K562 (cell line): ENCODE measurements around the gene MTA2. TPM values are rescaled to one million over a fixed set of nuclear protein-coding genes. Genes with fewer than 3 reads are reported as not detected.

Experiments used
- CCNT2 ChIP-seq: IDR thresholded peaks from 2 replicates; pipeline ENCODE4 v1.6.1; 2011; ENCODE audit warnings: borderline replicate concordance, low read depth, mild to moderate bottlenecking, moderate library complexity, mixed read lengths, low read length; ENCODE audit not compliant: insufficient read length; ENCODE audit errors: extremely low read depth
- DPF2 ChIP-seq: fragments of 450-650 bp; IDR thresholded peaks from 2 replicates; pipeline ENCODE4 v1.6.1; 2016
- FOXP1 ChIP-seq: sonication (generic); formaldehyde crosslinking; IDR thresholded peaks from 2 replicates; pipeline ENCODE4 v1.8.0; 2022; ENCODE audit warnings: mild to moderate bottlenecking, missing genetic modification reagents
- GABPB1 ChIP-seq: sonication (generic); formaldehyde crosslinking; IDR thresholded peaks from 2 replicates; pipeline ENCODE4 v1.8.0; 2022; ENCODE audit warnings: mild to moderate bottlenecking, missing genetic modification reagents
- HDAC1 ChIP-seq, 2 experiments: fragments of 450-650 bp; IDR thresholded peaks; 2 replicates each; pipeline ENCODE4 v1.6.1; 2016 to 2017; ENCODE audit warnings: inconsistent platforms in 1 of 2, mild to moderate bottlenecking in 1 of 2, moderate library complexity in 1 of 2
- IRF1 ChIP-seq: sonication (generic); formaldehyde crosslinking; IDR thresholded peaks from 2 replicates; pipeline ENCODE4 v1.8.0; 2022; ENCODE audit warnings: missing genetic modification reagents, mild to moderate bottlenecking, borderline replicate concordance
- MBD1 ChIP-seq: fragments of 250-450 bp; sonication (Bioruptor Pico); IDR thresholded peaks from 2 replicates; pipeline ENCODE4 v1.8.0; 2022; ENCODE audit warnings: inconsistent platforms
- MYC ChIP-seq, 2 experiments: fragments of 250-450 bp in 1 of 2; sonication (Bioruptor Pico) in 1 of 2; IDR thresholded peaks; 2 replicates each; pipeline versions ENCODE4 v1.5.1 to v1.6.1; 2012 to 2021; ENCODE audit warnings: low read depth in 2 of 2, borderline replicate concordance in 1 of 2, improper control_type of control experiment in 1 of 2, low read length in 1 of 2, mild to moderate bottlenecking in 1 of 2, moderate library complexity in 1 of 2
- NCOA4 ChIP-seq: fragments of 450-650 bp; IDR thresholded peaks from 2 replicates; pipeline ENCODE4 v1.6.1; 2018; ENCODE audit warnings: mild to moderate bottlenecking; ENCODE audit not compliant: partially characterized antibody
- NFIX ChIP-seq: fragments of 250-450 bp; sonication (Bioruptor Pico); IDR thresholded peaks from 2 replicates; pipeline ENCODE4 v1.4.0; 2020; ENCODE audit warnings: low read depth, mild to moderate bottlenecking, moderate library complexity
- RBM25 ChIP-seq: fragments of 200-400 bp; formaldehyde crosslinking; IDR thresholded peaks from 2 replicates; pipeline ENCODE4 v1.6.1; 2018; ENCODE audit warnings: low read length, low read depth, moderate library complexity; ENCODE audit not compliant: severe bottlenecking
- TEAD2 ChIP-seq: fragments of 450-650 bp; IDR thresholded peaks from 2 replicates; pipeline ENCODE4 v1.6.1; 2016; ENCODE audit warnings: missing genetic modification characterization, control low read depth, missing compliant biosample characterization
- TRIM24 ChIP-seq, 2 experiments: fragments of 450-650 bp; IDR thresholded peaks; 2 replicates each; pipeline ENCODE4 v1.6.1; 2016
- ZBTB11 ChIP-seq, 3 experiments: fragments of 200-800 bp in 1 of 3; fragments of 250-450 bp in 1 of 3; fragments of 450-650 bp in 1 of 3; sonication (Bioruptor Pico) in 1 of 3; sonication (Bioruptor generic) in 1 of 3; formaldehyde crosslinking in 1 of 3; IDR thresholded peaks; 2 replicates each; pipeline versions ENCODE4 v1.6.1 to v1.8.0; 2016 to 2022; ENCODE audit warnings: mild to moderate bottlenecking in 2 of 3, missing genetic modification characterization in 2 of 3, missing compliant biosample characterization in 1 of 3, moderate library complexity in 1 of 3
- ZMIZ1 ChIP-seq, 2 experiments: fragments of 150-350 bp in 1 of 2; IDR thresholded peaks; 2 replicates each; pipeline ENCODE4 v1.6.1; 2012 to 2016; ENCODE audit warnings: low read depth in 2 of 2, low read length in 2 of 2, mild to moderate bottlenecking in 1 of 2, moderate library complexity in 1 of 2
- ZNF668 ChIP-seq: fragments of 250-450 bp; sonication (Bioruptor Pico); IDR thresholded peaks from 2 replicates; pipeline ENCODE4 v1.8.0; 2022; ENCODE audit warnings: mild to moderate bottlenecking, inconsistent platforms
- ZNF778 ChIP-seq: fragments of 450-650 bp; formaldehyde crosslinking; IDR thresholded peaks from 2 replicates; pipeline ENCODE4 v1.4.0; 2020; ENCODE audit warnings: mild to moderate bottlenecking, moderate library complexity
- polyA plus RNA-seq, 8 experiments: library from polyadenylated mRNA; depleted of rRNA in 4 of 8; stranded (reverse) in 5 of 8; unstranded in 3 of 8; fragments of >200 nt; fragmentation: Nextera tagmentation in 2 of 8; fragmentation: Illumina TruSeq in 1 of 8; extraction: Ambion mirVana in 2 of 8; extraction: Trizol in 1 of 8; gene quantifications; 2 replicates each; pipeline versions ENCODE4 v1.2.1 to v1.2.3, GENCODE V29; 2011 to 2014; ENCODE audit warnings: inconsistent platforms in 1 of 8, missing spikeins in 1 of 8
- total RNA-seq, 7 experiments: library from RNA; depleted of rRNA in 6 of 7; stranded (reverse); fragments of >200 nt in 6 of 7; fragmentation: Illumina TruSeq in 2 of 7; extraction: Trizol in 2 of 7; gene quantifications; 2 replicates each; pipeline versions ENCODE4 v1.2.1 to v1.2.3, GENCODE V29; 2011 to 2021; ENCODE audit warnings: low replicate concordance in 1 of 7

MTA2 gene
- total and polyA plus RNA-seq, 9 of the 15 experiments (the other 6 are each of a cell fraction or from before 2014, with no cell fraction given): 6.2 to 220 (median 172) TPM

- TF ChIP-seq ZBTB11 (CRISPR knock-in tag; IDR thresholded peaks at IDR 0.05): peak in 1 of 3 experiments; percentile 1; a peak in 1 of 6 replicates
- TF ChIP-seq ZMIZ1 (IDR thresholded peaks at IDR 0.05; ENCODE audit: low read depth in 2 of 2, low read length in 2 of 2): no peak
- TF ChIP-seq MYC (IDR thresholded peaks at IDR 0.05; ENCODE audit: low read depth, low read length): peak; percentile 7; the same call in 1 of the 2 replicates
- TF ChIP-seq MYC (CRISPR knock-in tag; IDR thresholded peaks at IDR 0.05; ENCODE audit: borderline replicate concordance, low read depth): no peak
- no peak for TF ChIP-seq HDAC1 (IDR thresholded peaks at IDR 0.05)
- no peak for TF ChIP-seq CCNT2
- no peak for TF ChIP-seq GABPB1
- no peak for TF ChIP-seq ZNF778 (CRISPR knock-in tag)
- no peak for TF ChIP-seq RBM25
- no peak for TF ChIP-seq FOXP1 (CRISPR knock-in tag)
- TF ChIP-seq TRIM24 (IDR thresholded peaks at IDR 0.05): no peak
- no peak for TF ChIP-seq MBD1 (CRISPR knock-in tag)
- TF ChIP-seq IRF1: no peak
- peak; percentile 24; the same call in 1 of the 2 replicates for TF ChIP-seq DPF2
- TF ChIP-seq TEAD2 (tag): no peak
- no peak for TF ChIP-seq ZNF668 (CRISPR knock-in tag)
- TF ChIP-seq NFIX (CRISPR knock-in tag): no peak
- no peak for TF ChIP-seq NCOA4
These were observed 46.1 kb downstream of the MTA2 start (continued) for GRCh38 chr11:62555464-62556107.
